HEK293T (cell line): ENCODE measurements around the gene LYRM2.
A peak's percentile ranks its signal among the peaks of the same experiment; 100 is the strongest.

Source experiments
- CTCF ChIA-PET: fragments of 350-600 bp; formaldehyde crosslinking; extraction: SDS; loops from one replicate; lab custom pipeline; 2021; ENCODE audit warnings: antibody characterized with exemption, inconsistent platforms; lab: Yijun Ruan, JAX
- POLR2A ChIA-PET: fragments of 350-600 bp; formaldehyde crosslinking; extraction: SDS; loops from one replicate; lab custom pipeline; 2020; ENCODE audit warnings: antibody characterized with exemption, inconsistent platforms; lab: Yijun Ruan, JAX
- DNase-seq: peaks from one replicate; pipeline ENCODE4 v3.0.0; 2012; ENCODE audit warnings: mixed read lengths; ENCODE audit errors: extremely low spot score
- ARNT ChIP-seq: fragments of 450-650 bp; IDR thresholded peaks from 2 replicates; pipeline ENCODE4 v1.6.1; 2017; ENCODE audit warnings: mild to moderate bottlenecking
- BHLHE40 ChIP-seq: fragments of 450-650 bp; IDR thresholded peaks from 2 replicates; pipeline ENCODE4 v1.6.1; 2016; ENCODE audit warnings: mild to moderate bottlenecking, moderate library complexity, borderline replicate concordance
- CTBP1 ChIP-seq: fragments of 450-650 bp; IDR thresholded peaks from 2 replicates; pipeline ENCODE4 v1.6.1; 2016; ENCODE audit warnings: borderline replicate concordance
- ELF4 ChIP-seq: fragments of 450-650 bp; IDR thresholded peaks from 2 replicates; pipeline ENCODE4 v1.6.1; 2017; ENCODE audit warnings: antibody characterized with exemption
- FOXA1 ChIP-seq: fragments of 450-650 bp; IDR thresholded peaks from 2 replicates; pipeline ENCODE4 v1.6.1; 2016; ENCODE audit warnings: mild to moderate bottlenecking
- FOXK2 ChIP-seq: fragments of 450-650 bp; IDR thresholded peaks from 2 replicates; pipeline ENCODE4 v1.6.1; 2016; ENCODE audit warnings: mild to moderate bottlenecking
- FOXM1 ChIP-seq: fragments of 450-650 bp; IDR thresholded peaks from 2 replicates; pipeline ENCODE4 v1.6.1; 2017; ENCODE audit warnings: mild to moderate bottlenecking, borderline replicate concordance
- HDGF ChIP-seq: fragments of 450-650 bp; IDR thresholded peaks from 2 replicates; pipeline ENCODE4 v1.6.1; 2017; ENCODE audit warnings: antibody characterized with exemption, borderline replicate concordance
- L3MBTL2 ChIP-seq: fragments of 450-650 bp; conservative IDR thresholded peaks from 2 replicates; pipeline ENCODE4 v1.6.1; 2016; ENCODE audit warnings: mild to moderate bottlenecking
- LEF1 ChIP-seq: fragments of 450-650 bp; IDR thresholded peaks from 2 replicates; pipeline ENCODE4 v1.6.1; 2017; ENCODE audit warnings: mild to moderate bottlenecking, borderline replicate concordance
- NFRKB ChIP-seq: fragments of 450-650 bp; IDR thresholded peaks from 2 replicates; pipeline ENCODE4 v1.6.1; 2016; ENCODE audit warnings: mild to moderate bottlenecking, moderate library complexity
- SP1 ChIP-seq: fragments of 450-650 bp; IDR thresholded peaks from 2 replicates; pipeline ENCODE4 v1.6.1; 2017
- SUZ12 ChIP-seq: fragments of 450-650 bp; IDR thresholded peaks from 2 replicates; pipeline ENCODE4 v1.6.1; 2016; ENCODE audit warnings: mild to moderate bottlenecking
- TARDBP ChIP-seq: fragments of 450-650 bp; IDR thresholded peaks from 2 replicates; pipeline ENCODE4 v1.6.1; 2016
- ZNF384 ChIP-seq: fragments of 450-650 bp; IDR thresholded peaks from 2 replicates; pipeline ENCODE4 v1.6.1; 2016
- TF ChIP-seq, protein P1 (sequence below): fragments of 450-650 bp; IDR thresholded peaks from 2 replicates; pipeline ENCODE4 v1.6.1; 2016

LYRM2 gene

DNA sequence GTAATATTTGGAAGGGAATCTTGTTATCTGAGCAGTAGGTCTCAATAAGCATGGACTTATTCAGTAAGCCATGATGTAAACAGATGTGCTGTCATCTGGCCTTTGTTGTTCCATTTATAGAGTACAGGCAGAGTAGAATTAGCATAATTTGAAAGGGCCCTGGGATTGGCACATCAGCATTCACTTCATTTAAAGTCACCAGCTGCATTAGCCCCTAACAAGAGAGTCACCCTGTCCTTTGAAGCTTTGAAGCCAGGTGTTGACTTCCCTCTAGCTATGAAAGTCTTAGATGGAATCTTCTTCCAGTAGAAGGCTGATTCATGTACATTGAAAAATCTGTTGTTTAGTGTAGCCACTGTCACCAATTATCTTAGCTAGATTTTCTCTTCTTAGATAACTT, 109.7 kb downstream of the LYRM2 start:
- no peak for DNase-seq
- CTCF ChIA-PET: no interaction called here
- TF ChIP-seq NFRKB (no peak), FOXA1 (no peak), FOXK2 (no peak), CTBP1 (no peak), LEF1 (no peak), SUZ12 (no peak), L3MBTL2 (no peak), HDGF (no peak), ELF4 (no peak)
- TF ChIP-seq, protein P1, sequence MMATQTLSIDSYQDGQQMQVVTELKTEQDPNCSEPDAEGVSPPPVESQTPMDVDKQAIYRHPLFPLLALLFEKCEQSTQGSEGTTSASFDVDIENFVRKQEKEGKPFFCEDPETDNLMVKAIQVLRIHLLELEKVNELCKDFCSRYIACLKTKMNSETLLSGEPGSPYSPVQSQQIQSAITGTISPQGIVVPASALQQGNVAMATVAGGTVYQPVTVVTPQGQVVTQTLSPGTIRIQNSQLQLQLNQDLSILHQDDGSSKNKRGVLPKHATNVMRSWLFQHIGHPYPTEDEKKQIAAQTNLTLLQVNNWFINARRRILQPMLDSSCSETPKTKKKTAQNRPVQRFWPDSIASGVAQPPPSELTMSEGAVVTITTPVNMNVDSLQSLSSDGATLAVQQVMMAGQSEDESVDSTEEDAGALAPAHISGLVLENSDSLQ: no peak
- POLR2A ChIA-PET: no interaction called here

DNA sequence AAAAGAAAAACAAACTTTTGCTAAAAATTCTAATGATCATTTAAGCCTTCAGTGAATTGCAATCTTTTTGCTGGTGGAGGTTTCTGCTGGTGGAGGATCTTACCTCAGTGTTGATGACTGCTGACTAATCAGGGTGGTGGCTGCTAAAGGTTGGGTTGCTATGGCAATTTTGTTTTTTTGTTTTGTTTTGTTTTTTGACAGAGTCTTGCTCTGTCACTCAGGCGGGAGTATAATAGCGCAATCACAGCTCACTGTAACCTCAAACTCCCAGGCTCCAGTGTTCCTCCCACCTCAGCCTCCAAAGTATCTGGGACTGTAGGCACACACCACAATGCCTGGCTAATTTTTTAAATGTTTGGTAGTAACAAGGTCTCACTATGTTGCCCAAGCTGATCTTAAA, 110.9 kb downstream of the LYRM2 start:
- CTCF ChIA-PET: no interaction called here
- TF ChIP-seq, protein P1: peak; percentile 19; the same call in 1 of the 2 replicates
- TF ChIP-seq FOXA1 (no peak), SUZ12 (no peak)
- no peak for DNase-seq
- POLR2A ChIA-PET: no interaction called here

DNA sequence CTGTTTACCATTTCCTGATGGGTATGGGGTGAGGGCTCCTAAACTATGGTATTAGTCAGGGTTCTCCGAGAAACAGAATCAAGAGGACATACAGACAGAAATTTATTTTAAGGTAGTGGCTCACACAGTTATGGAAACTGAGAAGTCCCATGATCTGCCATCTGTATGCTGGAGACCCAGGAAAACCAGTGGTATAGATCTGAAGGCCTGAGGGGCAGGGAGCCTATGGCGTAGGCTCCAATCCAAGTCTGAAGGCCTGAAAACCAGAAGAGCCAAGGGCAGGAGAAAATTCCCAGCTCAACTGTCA, 112.0 kb downstream of the LYRM2 start:
- DNase-seq: no peak
- CTCF ChIA-PET: no interaction called here
- POLR2A ChIA-PET: no interaction called here
- TF ChIP-seq NFRKB: no peak
- TF ChIP-seq TARDBP: no peak
- TF ChIP-seq BHLHE40: no peak
- TF ChIP-seq FOXA1: no peak
- no peak for TF ChIP-seq FOXK2
- TF ChIP-seq ELF4: no peak
- TF ChIP-seq HDGF: no peak
- no peak for TF ChIP-seq L3MBTL2
- TF ChIP-seq, protein P1: no peak

DNA sequence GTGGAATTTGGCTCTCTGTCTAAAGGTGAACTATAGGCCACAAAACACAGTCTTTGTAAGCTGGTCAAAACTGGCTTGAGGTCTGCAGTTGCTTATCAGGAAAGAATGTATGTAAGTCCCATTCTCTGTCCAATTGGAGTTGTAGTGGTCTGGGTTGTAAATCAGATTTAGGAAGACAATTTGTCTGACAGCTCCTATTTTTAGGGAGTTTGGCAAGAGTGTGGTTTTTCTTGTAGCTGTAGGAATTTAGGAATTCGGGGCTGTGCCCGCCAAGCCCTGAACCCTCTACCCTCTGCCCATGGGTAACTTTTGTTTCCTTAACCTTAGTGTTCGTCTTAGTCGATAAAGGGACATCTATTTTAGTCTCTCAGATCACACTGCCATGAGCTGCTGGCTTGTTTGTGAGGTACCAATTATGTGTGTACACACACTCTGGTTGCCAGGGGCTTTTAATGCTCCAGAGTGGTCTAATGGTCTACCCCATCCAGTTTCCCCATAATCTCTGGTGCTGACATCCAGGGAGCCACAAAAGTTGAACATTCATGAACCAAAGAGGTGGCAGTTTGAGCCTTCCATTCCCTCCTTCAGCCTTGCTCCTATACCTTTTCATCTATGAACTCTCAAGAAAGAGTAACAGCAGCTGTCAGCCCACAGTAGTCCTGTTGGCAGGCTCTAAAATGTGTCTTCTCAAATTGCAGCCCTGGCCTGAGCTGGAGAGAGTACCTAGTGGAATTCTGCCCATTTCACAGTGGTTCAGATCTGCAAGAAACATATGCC, 112.6 kb downstream of the LYRM2 start:
- CTCF ChIA-PET: no interaction called here
- POLR2A ChIA-PET: no interaction called here
- TF ChIP-seq L3MBTL2 (no peak), FOXA1 (no peak), TARDBP (no peak), LEF1 (no peak), CTBP1 (no peak), ZNF384 (no peak), ARNT (no peak), SP1 (no peak), NFRKB (no peak), FOXK2 (no peak), SUZ12 (no peak), FOXM1 (no peak), HDGF (no peak), BHLHE40 (no peak), ELF4 (no peak)
- TF ChIP-seq, protein P1: no peak
- no peak for DNase-seq

DNA sequence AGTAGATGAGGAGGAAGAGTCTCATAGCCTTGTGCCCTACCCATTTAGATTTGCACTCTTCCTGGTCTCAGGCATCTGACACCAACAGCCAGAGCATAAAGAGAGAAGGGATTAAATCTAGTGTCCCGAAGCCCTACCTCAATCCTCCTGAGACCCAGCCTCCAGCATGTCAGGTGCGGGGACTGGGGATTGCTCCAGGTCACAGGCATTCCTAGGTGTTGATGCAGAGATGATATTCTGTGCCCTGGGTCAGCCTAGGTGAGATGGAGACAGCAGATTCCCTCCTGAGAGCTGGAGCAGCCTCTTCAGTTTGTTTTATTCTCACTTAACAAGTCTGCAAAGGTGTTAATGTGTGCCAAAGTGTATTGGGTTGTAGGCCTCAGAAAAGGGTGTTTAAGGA, 115.8 kb downstream of the LYRM2 start:
- ChIA-PET POLR2A (no interaction called here), CTCF (interaction anchor here (0.6 to 0.7 kb wide), 2 partner anchors 16 to 67 kb away, joined by 3 read pairs; no protein-coding TSS in a partner anchor)
- no peak for DNase-seq
- no peak for TF ChIP-seq FOXM1
- TF ChIP-seq L3MBTL2: no peak
- no peak for TF ChIP-seq SP1

DNA sequence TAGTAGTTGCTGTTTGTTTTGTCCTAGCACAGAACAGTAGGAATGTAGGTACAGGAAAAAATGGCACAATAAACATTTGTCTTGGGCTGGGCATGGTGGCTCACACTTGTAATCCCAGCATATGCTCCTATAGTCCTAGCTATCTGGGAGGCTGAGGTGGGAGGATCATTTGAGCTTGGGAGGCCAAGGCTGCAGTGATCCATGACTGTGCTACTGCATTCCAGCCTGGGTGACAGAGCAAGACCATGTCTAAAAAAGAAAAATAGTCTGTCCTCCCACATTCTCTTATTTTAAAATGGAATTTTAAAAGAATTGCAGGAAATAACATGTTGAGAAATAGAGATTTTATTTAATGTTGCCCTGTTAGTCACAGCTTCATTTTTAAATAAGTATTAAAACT, 117.8 kb downstream of the LYRM2 start:
- no peak for TF ChIP-seq ELF4
- TF ChIP-seq FOXK2: no peak
- no peak for TF ChIP-seq BHLHE40
- no peak for TF ChIP-seq ARNT
- no peak for TF ChIP-seq NFRKB
- TF ChIP-seq TARDBP: no peak
- CTCF ChIA-PET: no interaction called here
- DNase-seq: no peak
- POLR2A ChIA-PET: no interaction called here
